Neural progenitor cell (in vitro differentiated cells): ENCODE data around the gene INTS6. TPM values are rescaled to one million over a fixed set of nuclear protein-coding genes. Genes with fewer than 3 reads are reported as not detected.

Source experiments
- DNase-seq: peaks from one replicate; pipeline ENCODE4 v3.0.0-alpha.2; 2016; ENCODE audit warnings: low spot score
- H2AFZ ChIP-seq: fragments of 200-600 bp; sonication (generic); replicated peaks from 2 replicates; pipeline ENCODE4 v1.6.1; 2016; ENCODE audit warnings: antibody characterized with exemption
- H3F3A ChIP-seq: fragments of 200-600 bp; sonication (generic); 2 replicates; pipeline ENCODE4 v1.6.1; 2016; ENCODE audit warnings: antibody characterized with exemption, low read depth
- H3K27ac ChIP-seq: fragments of 200-600 bp; sonication (generic); 2 replicates; pipeline ENCODE4 v1.5.1; 2016; ENCODE audit warnings: mild to moderate bottlenecking
- H3K27me3 ChIP-seq: fragments of 200-600 bp; sonication (generic); 2 replicates; pipeline ENCODE4 v1.6.1; 2016; ENCODE audit warnings: mild to moderate bottlenecking, moderate library complexity
- H3K36me3 ChIP-seq: fragments of 200-600 bp; sonication (generic); 2 replicates; pipeline ENCODE4 v1.5.1; 2016
- H3K4me1 ChIP-seq: fragments of 200-600 bp; sonication (generic); 2 replicates; pipeline ENCODE4 v1.6.1; 2016; ENCODE audit warnings: mixed run types
- H3K4me2 ChIP-seq: fragments of 200-600 bp; sonication (generic); 2 replicates; pipeline ENCODE4 v1.6.1; 2016
- H3K4me3 ChIP-seq: fragments of 200-600 bp; sonication (generic); 2 replicates; pipeline ENCODE4 v1.5.1; 2016
- H3K79me2 ChIP-seq: fragments of 200-600 bp; sonication (generic); 2 replicates; pipeline ENCODE4 v1.6.1; 2016; ENCODE audit warnings: low read depth
- H3K9ac ChIP-seq: fragments of 200-600 bp; sonication (generic); 2 replicates; pipeline ENCODE4 v1.6.1; 2016
- H3K9me3 ChIP-seq: fragments of 200-600 bp; sonication (generic); 2 replicates; pipeline ENCODE4 v1.5.1; 2016; ENCODE audit warnings: low read depth
- H4K20me1 ChIP-seq: fragments of 200-600 bp; sonication (generic); 2 replicates; pipeline ENCODE4 v1.6.1; 2016; ENCODE audit warnings: low read depth
- H3K27ac Mint-ChIP-seq: 3 replicates; pipeline ENCODE4 v1.8.0; 2021; ENCODE audit warnings: mixed read lengths
- H3K27me3 Mint-ChIP-seq: 2 replicates; pipeline ENCODE4 v1.8.0; 2022; ENCODE audit warnings: low read depth, mild to moderate bottlenecking, inconsistent platforms, moderate library complexity, mixed read lengths; ENCODE audit not compliant: insufficient read depth
- H3K36me3 Mint-ChIP-seq: 3 replicates; pipeline ENCODE4 v1.8.0; 2021; ENCODE audit warnings: mixed read lengths
- H3K4me1 Mint-ChIP-seq: 3 replicates; pipeline ENCODE4 v1.8.0; 2021; ENCODE audit warnings: mixed read lengths
- H3K4me3 Mint-ChIP-seq: 3 replicates; pipeline ENCODE4 v1.8.0; 2021; ENCODE audit warnings: mild to moderate bottlenecking, moderate library complexity, mixed read lengths
- H3K9me3 Mint-ChIP-seq: 3 replicates; pipeline ENCODE4 v1.8.0; 2020; ENCODE audit warnings: mixed read lengths
- EZH2 ChIP-seq: fragments of 200-600 bp; sonication (generic); IDR thresholded peaks from 2 replicates; pipeline ENCODE4 v1.6.1; 2017; ENCODE audit warnings: antibody characterized with exemption, mild to moderate bottlenecking, moderate library complexity
- EZH2phosphoT487 ChIP-seq: fragments of 200-600 bp; sonication (generic); IDR thresholded peaks from 2 replicates; pipeline ENCODE4 v1.6.1; 2017; ENCODE audit warnings: antibody characterized with exemption
- total RNA-seq: library from RNA; depleted of rRNA; stranded (reverse); fragments of >200 nt; gene quantifications from 2 replicates; pipeline ENCODE4 v1.2.3, GENCODE V29; 2015; ENCODE audit warnings: low replicate concordance
- TF ChIP-seq, protein P1 (sequence below): fragments of 200-600 bp; sonication (generic); IDR thresholded peaks from 2 replicates; pipeline ENCODE4 v1.5.1; 2017; ENCODE audit warnings: antibody characterized with exemption, mild to moderate bottlenecking

Gene INTS6
- total RNA-seq = 64.0 and 84.0 TPM in 2 replicates

DNA sequence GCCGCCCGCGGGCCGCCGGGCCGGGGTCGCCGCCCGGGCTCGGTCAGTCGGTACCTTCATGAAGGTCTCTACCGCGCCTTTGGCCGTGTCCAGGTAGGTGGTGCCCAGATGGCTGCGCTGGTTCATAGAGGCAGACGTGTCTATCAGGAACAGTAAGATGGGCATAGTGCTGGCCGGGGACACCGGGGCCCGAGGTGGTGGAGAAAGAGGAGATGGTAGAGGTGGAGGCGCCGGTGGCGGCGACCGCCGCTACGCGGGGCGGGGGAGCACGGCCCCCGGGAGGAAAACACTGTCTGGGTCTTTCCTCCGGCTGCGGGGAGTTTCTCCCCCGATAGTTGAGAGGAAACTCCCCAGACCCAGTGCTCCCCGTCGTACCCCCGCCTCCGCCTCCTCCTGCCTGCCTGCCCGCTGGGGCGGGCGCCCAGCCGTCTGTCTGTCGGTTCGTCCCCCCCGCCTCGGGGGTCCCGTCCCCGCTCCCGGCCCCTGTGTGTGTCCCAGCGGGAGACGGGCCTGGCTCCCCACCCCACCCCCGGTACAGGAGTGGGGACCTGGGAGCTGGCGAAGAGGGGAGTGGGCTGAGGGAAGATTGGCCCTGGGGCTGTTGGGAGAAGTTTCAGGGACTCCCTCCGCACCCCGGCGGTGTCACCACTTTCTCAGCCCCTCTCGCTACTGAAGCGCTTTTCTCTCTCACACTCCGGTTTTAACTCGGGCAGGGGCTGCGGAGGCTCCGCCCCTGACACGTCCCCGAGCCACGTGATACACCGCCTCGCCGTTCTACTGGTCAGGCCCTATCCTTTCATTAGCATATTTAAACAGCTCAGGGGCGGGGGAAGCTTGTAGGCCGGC lies at the start of gene INTS6:
TSS of gene INTS6 (minus strand) at position 676 of the 846 bp plus-strand sequence. CDS start at position 165, 511 bp downstream.
- Histone ChIP-seq H3K36me3 (peaks cover 28% of the 10 kb centered on the region), H3K4me3 (peak within 1 kb of the TSS; percentile 99), H3K4me2 (peak within 1 kb of the TSS; percentile 100), H3K27ac (peak within 1 kb of the TSS; percentile 96), H2AFZ (peak within 1 kb of the TSS; percentile 94), H3K79me2 (peaks cover 65% of the 10 kb centered on the region), H3K27me3 (no peaks in the 10 kb centered on the region), H3K9ac (peak within 1 kb of the TSS; percentile 88), H4K20me1 (peaks cover 21% of the 10 kb centered on the region), H3K9me3 (no peaks in the 10 kb centered on the region), H3F3A (peaks cover 51% of the 10 kb centered on the region), H3K4me1 (peaks cover 46% of the 10 kb centered on the region)
- peaks cover 14% of the 10 kb centered on the region for H3K36me3 Mint-ChIP-seq
- H3K4me1 Mint-ChIP-seq = peaks cover 30% of the 10 kb centered on the region
- peak within 1 kb of the TSS; percentile 99 for H3K27ac Mint-ChIP-seq
- no peak for TF ChIP-seq EZH2phosphoT487
- TF ChIP-seq, protein P1, sequence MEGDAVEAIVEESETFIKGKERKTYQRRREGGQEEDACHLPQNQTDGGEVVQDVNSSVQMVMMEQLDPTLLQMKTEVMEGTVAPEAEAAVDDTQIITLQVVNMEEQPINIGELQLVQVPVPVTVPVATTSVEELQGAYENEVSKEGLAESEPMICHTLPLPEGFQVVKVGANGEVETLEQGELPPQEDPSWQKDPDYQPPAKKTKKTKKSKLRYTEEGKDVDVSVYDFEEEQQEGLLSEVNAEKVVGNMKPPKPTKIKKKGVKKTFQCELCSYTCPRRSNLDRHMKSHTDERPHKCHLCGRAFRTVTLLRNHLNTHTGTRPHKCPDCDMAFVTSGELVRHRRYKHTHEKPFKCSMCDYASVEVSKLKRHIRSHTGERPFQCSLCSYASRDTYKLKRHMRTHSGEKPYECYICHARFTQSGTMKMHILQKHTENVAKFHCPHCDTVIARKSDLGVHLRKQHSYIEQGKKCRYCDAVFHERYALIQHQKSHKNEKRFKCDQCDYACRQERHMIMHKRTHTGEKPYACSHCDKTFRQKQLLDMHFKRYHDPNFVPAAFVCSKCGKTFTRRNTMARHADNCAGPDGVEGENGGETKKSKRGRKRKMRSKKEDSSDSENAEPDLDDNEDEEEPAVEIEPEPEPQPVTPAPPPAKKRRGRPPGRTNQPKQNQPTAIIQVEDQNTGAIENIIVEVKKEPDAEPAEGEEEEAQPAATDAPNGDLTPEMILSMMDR = no peak
- TF ChIP-seq EZH2 = no peak
- DNase-seq = peak; percentile 100
- peak within 1 kb of the TSS; percentile 98 for H3K4me3 Mint-ChIP-seq
- H3K27me3 Mint-ChIP-seq = no peaks in the 10 kb centered on the region
- H3K9me3 Mint-ChIP-seq = no peaks in the 10 kb centered on the region

DNA sequence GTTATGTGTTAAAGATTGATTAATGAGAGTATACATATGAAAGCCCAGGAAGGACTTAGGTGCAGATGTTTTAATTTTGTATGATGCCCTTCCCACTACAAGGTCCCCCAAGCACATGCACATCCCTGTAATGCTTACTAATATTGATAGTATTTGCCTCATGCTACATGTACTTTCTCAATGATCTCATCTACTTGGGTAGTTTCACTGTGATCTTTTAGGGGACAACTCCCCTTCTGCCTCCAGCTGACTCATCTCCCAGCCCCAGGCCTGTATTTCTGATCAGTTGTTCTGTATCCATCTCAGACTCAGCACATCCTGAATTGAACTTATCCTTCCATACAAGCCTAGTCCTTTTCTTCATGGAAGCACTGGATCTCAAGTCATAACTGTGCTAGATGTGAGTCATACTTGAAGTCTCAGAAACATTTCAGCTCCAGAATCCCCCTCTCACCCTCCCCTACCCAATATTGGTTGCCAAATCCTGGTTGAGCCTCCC lies 49.4 kb upstream of the INTS6 start:
- Histone ChIP-seq H3F3A (no peaks in the 10 kb centered on the region), H3K4me2 (no peak overlapping the region), H3K4me3 (no peak overlapping the region), H3K4me1 (no peaks in the 10 kb centered on the region), H2AFZ (no peak overlapping the region), H3K79me2 (no peaks in the 10 kb centered on the region), H3K27me3 (no peaks in the 10 kb centered on the region), H3K9ac (no peak overlapping the region), H3K36me3 (no peaks in the 10 kb centered on the region), H3K9me3 (no peaks in the 10 kb centered on the region), H3K27ac (no peak overlapping the region), H4K20me1 (no peaks in the 10 kb centered on the region)
- Mint-ChIP-seq H3K4me3 (no peak overlapping the region), H3K9me3 (no peaks in the 10 kb centered on the region), H3K4me1 (no peaks in the 10 kb centered on the region), H3K27me3 (no peaks in the 10 kb centered on the region), H3K27ac (no peak overlapping the region), H3K36me3 (no peaks in the 10 kb centered on the region)
- no peak for DNase-seq
- no peak for TF ChIP-seq EZH2phosphoT487
- no peak for TF ChIP-seq EZH2
- TF ChIP-seq, protein P1 = no peak

GRCh38 chr13:51501592-51502152 lies 48.8 kb upstream of the INTS6 start:
- H3K36me3 ChIP-seq = no peaks in the 10 kb centered on the region
- H3K4me1 ChIP-seq = no peaks in the 10 kb centered on the region
- no peaks in the 10 kb centered on the region for H3K79me2 ChIP-seq
- no peak overlapping the region for H3K9ac ChIP-seq
- Mint-ChIP-seq H3K27me3 (no peaks in the 10 kb centered on the region), H3K27ac (no peak overlapping the region), H3K4me3 (no peak overlapping the region), H3K9me3 (no peaks in the 10 kb centered on the region), H3K4me1 (no peaks in the 10 kb centered on the region), H3K36me3 (no peaks in the 10 kb centered on the region)
- H3F3A ChIP-seq = no peaks in the 10 kb centered on the region
- H3K9me3 ChIP-seq = no peaks in the 10 kb centered on the region
- H3K4me2 ChIP-seq = no peak overlapping the region
- no peaks in the 10 kb centered on the region for H4K20me1 ChIP-seq
- H3K27ac ChIP-seq = no peak overlapping the region
- TF ChIP-seq EZH2 (no peak), EZH2phosphoT487 (no peak)
- TF ChIP-seq, protein P1 = no peak
- H3K27me3 ChIP-seq = no peaks in the 10 kb centered on the region
- H3K4me3 ChIP-seq = no peak overlapping the region
- DNase-seq = no peak
- no peak overlapping the region for H2AFZ ChIP-seq
